Left colon (tissue), 2 donors: ENCODE measurements around the gene RARG. TPM values are rescaled to one million over a fixed set of nuclear protein-coding genes. Genes with fewer than 3 reads are reported as not detected.
A peak's percentile ranks its signal among the peaks of the same experiment; 100 is the strongest.
"Not testable (repeated sequence)": the region's sequence is repeated elsewhere in the genome, so short reads cannot be mapped to it uniquely, and the experiment has no call there.

ENCODE experiments used
- ATAC-seq: fragments of 200-7000 bp; cut with Tn5 transposase; one replicate; pipeline ENCODE4 v1.9.1; 2020; ENCODE audit warnings: mild to moderate bottlenecking, moderate library complexity
- DNase-seq, 2 donors: peaks; one replicate each; pipeline ENCODE4 v3.0.0-alpha.2; 2020
- intact Hi-C, 2 donors: fragments of 100-400 bp; cut with DNase I in 1 of 2; cut with micrococcal nuclease in 1 of 2; formaldehyde crosslinking; loops; one replicate each; pipeline versions ENCODE4 v1.11.2 to v1.14.0; 2022; cut with DNase I, micrococcal nuclease
- total RNA-seq, 2 donors: library from RNA; stranded (reverse); fragmentation: NEBNext Ultra II Directional; extraction: Animal tissue kit (Norgen Biotek cat#: 25700); gene quantifications; one replicate each; pipeline ENCODE4 v1.2.1, GENCODE V29; 2021
- donor health status: DM: no; HTN: no; CAD: no.
- donor health status: DM: yes; HTN: yes; CAD: no.

Gene RARG
- total RNA-seq, 2 donors from 2014 or later = 10.2 to 12.3 TPM

GRCh38 chr12:53215497-53215896 lies 16.5 kb downstream of the RARG start:
- DNase-seq (no peak), ATAC-seq (no peak)
- intact Hi-C loops = loop anchor here in 1 of 2 donors (10.0 kb wide), 1 partner anchor 59 kb away; no protein-coding TSS in a partner anchor

- intact Hi-C loops = loop anchor here in 1 of 2 donors (10.0 kb wide), 1 partner anchor 60 kb away; no protein-coding TSS in a partner anchor
- ATAC-seq (no peak), DNase-seq (no peak)
These were observed 17.1 kb downstream of the RARG start for GRCh38 chr12:53214687-53215455.

- ATAC-seq (no peak), DNase-seq (no peak)
- intact Hi-C loops = loop anchor here in 1 of 2 donors (10.0 kb wide), 1 partner anchor 61 kb away; no protein-coding TSS in a partner anchor
These were observed 17.8 kb downstream of the RARG start for GRCh38 chr12:53214221-53214620.

- intact Hi-C loops = loop anchor here (2.0 to 10.0 kb wide), 2 partner anchors 61 to 73 kb away; no protein-coding TSS in a partner anchor
- DNase-seq = peak; percentile 71 to 90
- ATAC-seq = peak; percentile 66
These were observed 18.7 kb downstream of the RARG start for GRCh38 chr12:53213348-53213747.

GRCh38 chr12:53212931-53213330 lies 19.1 kb downstream of the RARG start:
- ATAC-seq (no peak), DNase-seq (no peak)
- intact Hi-C loops = loop anchor here (2.0 to 10.0 kb wide), 2 partner anchors 62 to 74 kb away; no protein-coding TSS in a partner anchor

- intact Hi-C loops = loop anchor here (2.0 to 10.0 kb wide), 2 partner anchors 63 to 75 kb away; no protein-coding TSS in a partner anchor
- no peak for DNase-seq
- ATAC-seq = no peak
These were observed 20.3 kb downstream of the RARG start for GRCh38 chr12:53211476-53212381.

GRCh38 chr12:53210843-53211242 lies 21.2 kb downstream of the RARG start:
- DNase-seq = no peak
- intact Hi-C loops = loop anchor here in 1 of 2 donors (10.0 kb wide), 1 partner anchor 64 kb away; no protein-coding TSS in a partner anchor
- ATAC-seq = no peak

GRCh38 chr12:53208877-53209463 lies 23.0 kb downstream of the RARG start:
- ATAC-seq (no peak), DNase-seq (no peak)
- intact Hi-C loops = no loop called here

- intact Hi-C loops = no loop called here
- DNase-seq (no peak), ATAC-seq (no peak)
These were observed 23.6 kb downstream of the RARG start for GRCh38 chr12:53208435-53208834.

- ATAC-seq = peak; percentile 94
- intact Hi-C loops = no loop called here
- peak; percentile 74 to 75 for DNase-seq
These were observed 25.0 kb downstream of the RARG start, which contains the start of gene ITGB7 for GRCh38 chr12:53207042-53207441. ITGB7 (minus strand) TSS chr12:53207251; CDS start chr12:53200443, 6,808 bp downstream.

GRCh38 chr12:53205747-53206419 lies 26.1 kb downstream of the RARG start:
- ATAC-seq (no peak), DNase-seq (peak; percentile 43 to 51)
- intact Hi-C loops = no loop called here

GRCh38 chr12:53204351-53204750 lies 27.7 kb downstream of the RARG start:
- intact Hi-C loops = no loop called here
- ATAC-seq (no peak), DNase-seq (no peak)

- DNase-seq, intact Hi-C loops, ATAC-seq: not testable (repeated sequence)
These were observed 29.7 kb downstream of the RARG start for GRCh38 chr12:53202316-53202715.

GRCh38 chr12:53201639-53202038 lies 30.4 kb downstream of the RARG start:
- DNase-seq = no peak
- intact Hi-C loops = no loop called here

GRCh38 chr12:53201177-53201541 lies 30.9 kb downstream of the RARG start:
- no peak for DNase-seq
- intact Hi-C loops = no loop called here
- ATAC-seq = no peak

More at GRCh38 chr12:53201639-53202038, 30.4 kb downstream of the RARG start:
- ATAC-seq = no peak

GRCh38 chr12:53200458-53201176 lies 31.4 kb downstream of the RARG start:
- DNase-seq (no peak), ATAC-seq (no peak)
- intact Hi-C loops = no loop called here

- no peak for ATAC-seq
- intact Hi-C loops = no loop called here
- no peak for DNase-seq
These were observed 31.9 kb downstream of the RARG start for GRCh38 chr12:53200107-53200457.

- intact Hi-C loops = loop anchor here in 1 of 2 donors (10.0 kb wide), 1 partner anchor 135 kb away; no protein-coding TSS in a partner anchor
- DNase-seq (no peak), ATAC-seq (no peak)
These were observed 32.3 kb downstream of the RARG start for GRCh38 chr12:53199700-53200099.
